IgD-negative memory B cell (primary cell): ENCODE data around the gene CTNNA3. TPM values are rescaled to one million over a fixed set of nuclear protein-coding genes. Genes with fewer than 3 reads are reported as not detected.

Experiments used
- H3K27ac Mint-ChIP-seq, 3 donors: one replicate each; pipeline ENCODE4 v1.8.0; 2020 to 2022; ENCODE audit warnings: mild to moderate bottlenecking in 3 of 3, mixed read lengths in 3 of 3, moderate library complexity in 1 of 3
- H3K27me3 Mint-ChIP-seq: one replicate; pipeline ENCODE4 v1.8.0; 2021; ENCODE audit warnings: mixed read lengths
- H3K36me3 Mint-ChIP-seq: one replicate; pipeline ENCODE4 v1.8.0; 2020; ENCODE audit warnings: mild to moderate bottlenecking, mixed read lengths
- H3K4me1 Mint-ChIP-seq, 3 donors: one replicate each; pipeline ENCODE4 v1.8.0; 2020 to 2022; ENCODE audit warnings: mixed read lengths in 3 of 3, mild to moderate bottlenecking in 1 of 3
- H3K4me3 Mint-ChIP-seq, 4 donors: one replicate each; pipeline ENCODE4 v1.8.0; 2020 to 2022; ENCODE audit warnings: mild to moderate bottlenecking in 4 of 4, mixed read lengths in 4 of 4, moderate library complexity in 3 of 4
- H3K9me3 Mint-ChIP-seq, 3 donors: one replicate each; pipeline ENCODE4 v1.8.0; 2020 to 2021; ENCODE audit warnings: mixed read lengths in 3 of 3, mild to moderate bottlenecking in 1 of 3
- polyA plus RNA-seq: library from polyadenylated mRNA; unstranded; fragments of 300-500 nt; fragmentation: Illumina TruSeq; gene quantifications from one replicate; pipeline ENCODE4 v1.2.3, GENCODE V29; 2021

CTNNA3 gene
- polyA plus RNA-seq, 1 donor from 2014 or later: 1.0 TPM

DNA sequence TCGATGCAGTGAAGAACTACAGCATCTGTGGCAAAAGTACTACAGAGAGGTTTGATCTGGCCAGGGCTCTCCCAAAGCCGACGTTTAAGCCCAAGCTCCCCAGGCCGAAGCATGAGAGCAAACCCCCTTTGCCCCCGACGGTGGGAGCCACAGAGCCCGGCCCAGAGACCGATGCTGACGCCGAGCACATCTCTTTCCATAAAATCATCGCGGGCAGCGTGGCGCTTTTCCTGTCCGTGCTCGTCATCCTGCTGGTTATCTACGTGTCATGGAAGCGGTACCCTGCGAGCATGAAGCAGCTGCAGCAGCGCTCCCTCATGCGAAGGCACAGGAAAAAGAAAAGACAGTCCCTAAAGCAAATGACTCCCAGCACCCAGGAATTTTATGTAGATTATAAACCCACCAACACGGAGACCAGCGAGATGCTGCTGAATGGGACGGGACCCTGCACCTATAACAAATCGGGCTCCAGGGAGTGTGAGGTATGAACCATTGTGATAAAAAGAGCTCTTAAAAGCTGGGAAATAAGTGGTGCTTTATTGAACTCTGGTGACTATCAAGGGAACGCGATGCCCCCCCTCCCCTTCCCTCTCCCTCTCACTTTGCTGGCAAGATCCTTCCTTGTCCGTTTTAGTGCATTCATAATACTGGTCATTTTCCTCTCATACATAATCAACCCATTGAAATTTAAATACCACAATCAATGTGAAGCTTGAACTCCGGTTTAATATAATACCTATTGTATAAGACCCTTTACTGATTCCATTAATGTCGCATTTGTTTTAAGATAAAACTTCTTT is 767.8 kb downstream of the CTNNA3 start:
- Mint-ChIP-seq H3K36me3 (no peaks in the 10 kb centered on the region), H3K9me3 (no peaks in the 10 kb centered on the region), H3K4me3 (no peak overlapping the region), H3K4me1 (no peaks in the 10 kb centered on the region), H3K27me3 (peaks cover 7% of the 10 kb centered on the region), H3K27ac (no peak overlapping the region)

DNA sequence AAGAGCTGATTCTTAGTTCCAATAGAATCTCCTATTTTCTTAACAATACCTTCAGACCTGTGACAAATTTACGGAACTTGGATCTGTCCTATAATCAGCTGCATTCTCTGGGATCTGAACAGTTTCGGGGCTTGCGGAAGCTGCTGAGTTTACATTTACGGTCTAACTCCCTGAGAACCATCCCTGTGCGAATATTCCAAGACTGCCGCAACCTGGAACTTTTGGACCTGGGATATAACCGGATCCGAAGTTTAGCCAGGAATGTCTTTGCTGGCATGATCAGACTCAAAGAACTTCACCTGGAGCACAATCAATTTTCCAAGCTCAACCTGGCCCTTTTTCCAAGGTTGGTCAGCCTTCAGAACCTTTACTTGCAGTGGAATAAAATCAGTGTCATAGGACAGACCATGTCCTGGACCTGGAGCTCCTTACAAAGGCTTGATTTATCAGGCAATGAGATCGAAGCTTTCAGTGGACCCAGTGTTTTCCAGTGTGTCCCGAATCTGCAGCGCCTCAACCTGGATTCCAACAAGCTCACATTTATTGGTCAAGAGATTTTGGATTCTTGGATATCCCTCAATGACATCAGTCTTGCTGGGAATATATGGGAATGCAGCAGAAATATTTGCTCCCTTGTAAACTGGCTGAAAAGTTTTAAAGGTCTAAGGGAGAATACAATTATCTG is 768.6 kb downstream of the CTNNA3 start:
- no peaks in the 10 kb centered on the region for H3K36me3 Mint-ChIP-seq
- H3K4me1 Mint-ChIP-seq: no peaks in the 10 kb centered on the region
- H3K27me3 Mint-ChIP-seq: peaks cover 7% of the 10 kb centered on the region
- H3K4me3 Mint-ChIP-seq: no peak overlapping the region
- H3K9me3 Mint-ChIP-seq: no peaks in the 10 kb centered on the region
- no peak overlapping the region for H3K27ac Mint-ChIP-seq

- H3K27me3 Mint-ChIP-seq: peaks cover 7% of the 10 kb centered on the region
Measured at GRCh38 chr10:66926841-66927240, 769.2 kb downstream of the CTNNA3 start.

DNA sequence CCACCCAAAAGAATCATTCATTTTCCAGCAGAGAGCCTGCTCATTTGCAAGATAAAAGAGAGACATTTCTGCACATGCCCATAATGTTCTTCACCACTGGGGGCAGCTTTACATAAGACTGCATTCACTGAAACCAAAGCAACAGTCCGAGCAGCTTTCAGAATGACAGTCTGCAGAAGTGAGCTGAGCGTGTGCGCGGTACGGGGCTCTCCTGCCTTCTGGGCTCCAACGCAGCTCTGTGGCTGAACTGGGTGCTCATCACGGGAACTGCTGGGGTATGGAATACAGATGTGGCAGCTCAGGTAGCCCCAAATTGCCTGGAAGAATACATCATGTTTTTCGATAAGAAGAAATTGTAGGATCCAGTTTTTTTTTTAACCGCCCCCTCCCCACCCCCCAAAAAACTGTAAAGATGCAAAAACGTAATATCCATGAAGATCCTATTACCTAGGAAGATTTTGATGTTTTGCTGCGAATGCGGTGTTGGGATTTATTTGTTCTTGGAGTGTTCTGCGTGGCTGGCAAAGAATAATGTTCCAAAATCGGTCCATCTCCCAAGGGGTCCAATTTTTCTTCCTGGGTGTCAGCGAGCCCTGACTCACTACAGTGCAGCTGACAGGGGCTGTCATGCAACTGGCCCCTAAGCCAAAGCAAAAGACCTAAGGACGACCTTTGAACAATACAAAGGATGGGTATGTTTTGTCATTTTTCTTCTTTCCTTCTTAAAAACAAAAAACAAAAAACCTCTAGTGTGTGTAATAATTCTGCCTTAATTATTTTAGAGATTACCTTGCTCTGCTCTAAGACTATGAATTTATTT is 769.9 kb downstream of the CTNNA3 start, which contains the start of gene LRRTM3:
LRRTM3 (plus strand) TSS at position 141 of the 820 bp plus-strand sequence.
- Mint-ChIP-seq H3K4me3 (peak within 1 kb of the TSS in 2 of 4 donors; percentile 18 to 57), H3K4me1 (no peaks in the 10 kb centered on the region), H3K27ac (no peak within 1 kb of the TSS)

More at GRCh38 chr10:66926841-66927240, 769.2 kb downstream of the CTNNA3 start:
- H3K36me3 Mint-ChIP-seq: no peaks in the 10 kb centered on the region
- H3K9me3 Mint-ChIP-seq: no peaks in the 10 kb centered on the region
- H3K4me1 Mint-ChIP-seq: no peaks in the 10 kb centered on the region
- no peak overlapping the region for H3K27ac Mint-ChIP-seq
- H3K4me3 Mint-ChIP-seq: no peak overlapping the region

DNA sequence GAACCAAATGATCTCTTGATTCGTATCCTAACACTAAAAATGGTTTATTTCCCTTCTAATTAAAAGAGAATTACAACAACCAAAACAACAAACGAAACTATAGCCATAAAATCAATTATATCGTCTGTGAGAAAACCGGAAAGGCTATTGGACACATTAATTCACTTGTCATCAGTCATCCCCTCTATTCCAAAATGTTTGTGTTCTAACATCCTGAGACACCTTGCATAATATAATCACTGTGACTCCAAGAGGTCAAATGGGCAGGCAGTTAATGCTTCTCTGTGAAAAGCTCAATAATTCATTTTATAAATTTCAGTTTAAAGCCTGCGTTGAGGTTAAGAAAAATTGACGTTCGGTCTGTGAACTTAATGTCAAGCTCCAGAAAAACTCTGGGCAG is 770.6 kb downstream of the CTNNA3 start:
- Mint-ChIP-seq H3K9me3 (peaks cover 0 to 2% (median 0%) of the 10 kb centered on the region in 3 donors), H3K4me1 (no peaks in the 10 kb centered on the region), H3K27ac (no peak overlapping the region), H3K36me3 (no peaks in the 10 kb centered on the region), H3K27me3 (peaks cover 7% of the 10 kb centered on the region), H3K4me3 (no peak overlapping the region)

More for the DNA sequence above, 769.9 kb downstream of the CTNNA3 start, which contains the start of gene LRRTM3:
- Mint-ChIP-seq H3K36me3 (no peaks in the 10 kb centered on the region), H3K9me3 (peaks cover 0 to 2% (median 0%) of the 10 kb centered on the region in 3 donors), H3K27me3 (peaks cover 7% of the 10 kb centered on the region)

GRCh38 chr10:66924674-66925345 is 771.2 kb downstream of the CTNNA3 start:
- Mint-ChIP-seq H3K4me3 (no peak overlapping the region), H3K27me3 (peaks cover 7% of the 10 kb centered on the region), H3K9me3 (peaks cover 0 to 2% (median 0%) of the 10 kb centered on the region in 3 donors), H3K27ac (no peak overlapping the region), H3K4me1 (no peaks in the 10 kb centered on the region), H3K36me3 (no peaks in the 10 kb centered on the region)

GRCh38 chr10:66919248-66919647 is 776.7 kb downstream of the CTNNA3 start:
- no peak overlapping the region for H3K4me3 Mint-ChIP-seq
- no peak overlapping the region for H3K27ac Mint-ChIP-seq
- peaks cover 0 to 2% (median 0%) of the 10 kb centered on the region in 3 donors for H3K9me3 Mint-ChIP-seq
- H3K36me3 Mint-ChIP-seq: peaks cover 1% of the 10 kb centered on the region
- no peaks in the 10 kb centered on the region for H3K27me3 Mint-ChIP-seq
- no peaks in the 10 kb centered on the region for H3K4me1 Mint-ChIP-seq

DNA sequence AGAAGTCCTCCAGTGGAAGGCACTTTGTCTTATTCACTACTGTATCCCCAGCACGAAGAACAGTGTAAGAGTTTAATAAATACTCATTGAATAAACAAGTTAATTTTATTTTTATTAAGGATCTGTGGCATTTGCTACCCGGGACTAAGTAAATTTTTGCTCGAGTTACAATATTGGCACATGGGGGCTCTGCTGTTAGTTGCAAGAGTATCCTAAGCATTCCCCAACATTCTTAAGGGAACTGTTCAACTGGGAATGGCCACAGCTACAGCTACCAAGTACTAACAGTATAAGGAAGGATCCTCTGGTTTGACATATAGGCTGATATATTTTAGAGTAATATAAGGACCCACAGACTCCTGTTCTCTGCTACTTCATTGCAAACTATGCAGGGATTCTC is 778.9 kb downstream of the CTNNA3 start:
- H3K27ac Mint-ChIP-seq: no peak overlapping the region
- no peaks in the 10 kb centered on the region for H3K4me1 Mint-ChIP-seq
- no peak overlapping the region for H3K4me3 Mint-ChIP-seq
- H3K9me3 Mint-ChIP-seq: peaks cover 0 to 5% (median 0%) of the 10 kb centered on the region in 3 donors
- no peaks in the 10 kb centered on the region for H3K27me3 Mint-ChIP-seq
- H3K36me3 Mint-ChIP-seq: peaks cover 1% of the 10 kb centered on the region

GRCh38 chr10:66916030-66916429 is 780.0 kb downstream of the CTNNA3 start:
- no peak overlapping the region for H3K4me3 Mint-ChIP-seq
- H3K27ac Mint-ChIP-seq: no peak overlapping the region
- H3K36me3 Mint-ChIP-seq: peaks cover 1% of the 10 kb centered on the region

DNA sequence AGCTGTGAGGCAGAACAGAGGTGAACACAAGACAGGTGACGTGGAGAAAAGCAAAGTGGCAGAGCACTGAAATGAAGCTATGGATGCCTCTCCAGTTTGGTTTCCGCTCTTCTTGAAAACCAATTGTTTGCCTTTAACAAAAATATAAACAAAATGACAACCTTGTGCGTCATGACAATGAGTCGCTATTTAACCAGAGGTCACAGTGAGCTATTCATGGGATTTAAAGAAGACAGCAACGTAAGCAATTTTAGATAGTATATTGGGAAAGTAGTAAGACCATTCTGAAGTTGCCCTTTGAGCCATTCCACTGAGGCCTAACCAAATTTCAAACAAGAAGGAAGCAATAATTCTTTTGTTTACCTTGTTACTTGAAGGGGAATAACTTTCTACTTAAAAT is 785.3 kb downstream of the CTNNA3 start:
- Mint-ChIP-seq H3K36me3 (no peaks in the 10 kb centered on the region), H3K9me3 (peaks cover 0 to 4% (median 3%) of the 10 kb centered on the region in 3 donors), H3K4me3 (no peak overlapping the region), H3K27me3 (no peaks in the 10 kb centered on the region), H3K4me1 (no peaks in the 10 kb centered on the region), H3K27ac (no peak overlapping the region)

More at GRCh38 chr10:66916030-66916429, 780.0 kb downstream of the CTNNA3 start:
- Mint-ChIP-seq H3K27me3 (no peaks in the 10 kb centered on the region), H3K4me1 (no peaks in the 10 kb centered on the region), H3K9me3 (peaks cover 0 to 3% (median 0%) of the 10 kb centered on the region in 3 donors)

DNA sequence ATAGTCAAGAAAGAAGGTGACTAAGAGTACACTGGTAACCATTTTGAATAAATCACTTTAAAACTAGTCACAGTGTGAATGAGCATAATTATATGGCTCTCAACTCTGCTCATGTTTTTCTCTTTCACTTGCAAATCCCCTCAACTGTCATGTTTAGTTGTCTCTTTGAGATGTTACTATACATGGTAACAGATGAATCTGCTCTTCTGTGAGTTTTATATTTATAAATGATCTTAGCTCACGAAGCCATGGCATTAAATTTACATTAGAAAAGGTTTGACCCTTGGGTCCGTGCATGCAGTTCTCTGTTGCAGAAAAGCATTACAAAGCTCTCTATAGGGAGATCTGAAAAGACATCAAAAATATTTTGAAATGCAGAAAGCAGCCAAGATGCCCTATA is 803.1 kb downstream of the CTNNA3 start:
- H3K27ac Mint-ChIP-seq: no peak overlapping the region
- H3K27me3 Mint-ChIP-seq: no peaks in the 10 kb centered on the region
- H3K9me3 Mint-ChIP-seq: peaks cover 2 to 5% (median 4%) of the 10 kb centered on the region in 3 donors
- H3K4me3 Mint-ChIP-seq: no peak overlapping the region
- H3K36me3 Mint-ChIP-seq: no peaks in the 10 kb centered on the region
- no peaks in the 10 kb centered on the region for H3K4me1 Mint-ChIP-seq

GRCh38 chr10:66888237-66888636 is 807.8 kb downstream of the CTNNA3 start:
- Mint-ChIP-seq H3K9me3 (peaks cover 2 to 6% (median 3%) of the 10 kb centered on the region in 3 donors), H3K4me1 (no peaks in the 10 kb centered on the region), H3K27me3 (no peaks in the 10 kb centered on the region), H3K4me3 (no peak overlapping the region), H3K36me3 (peaks cover 1% of the 10 kb centered on the region), H3K27ac (no peak overlapping the region)

- H3K4me3 Mint-ChIP-seq: no peak overlapping the region
- H3K27ac Mint-ChIP-seq: no peak overlapping the region
- H3K27me3 Mint-ChIP-seq: no peaks in the 10 kb centered on the region
- H3K4me1 Mint-ChIP-seq: no peaks in the 10 kb centered on the region
- peaks cover 3 to 6% (median 3%) of the 10 kb centered on the region in 3 donors for H3K9me3 Mint-ChIP-seq
- peaks cover 1% of the 10 kb centered on the region for H3K36me3 Mint-ChIP-seq
Measured at GRCh38 chr10:66886848-66887247, 809.1 kb downstream of the CTNNA3 start.

GRCh38 chr10:66882271-66882670 is 813.7 kb downstream of the CTNNA3 start:
- H3K27ac Mint-ChIP-seq: no peak overlapping the region
- peaks cover 1 to 3% (median 2%) of the 10 kb centered on the region in 3 donors for H3K9me3 Mint-ChIP-seq
- no peaks in the 10 kb centered on the region for H3K27me3 Mint-ChIP-seq
- H3K4me3 Mint-ChIP-seq: no peak overlapping the region
- peaks cover 1% of the 10 kb centered on the region for H3K36me3 Mint-ChIP-seq
- H3K4me1 Mint-ChIP-seq: no peaks in the 10 kb centered on the region
